Upper lobe of left lung (tissue), 6 donors: ENCODE data around the gene COL23A1. TPM values are rescaled to one million over a fixed set of nuclear protein-coding genes. Genes with fewer than 3 reads are reported as not detected.

ENCODE experiments used
- ATAC-seq, 2 donors: fragments of 200-7000 bp; cut with Tn5 transposase; one replicate each; pipeline ENCODE4 v1.9.1; 2022; ENCODE audit warnings: mild to moderate bottlenecking in 2 of 2, moderate library complexity in 2 of 2; ENCODE audit not compliant: low FRiP score in 2 of 2
- DNase-seq, 2 donors: peaks; one replicate each; pipeline ENCODE4 v3.0.0-alpha.2; 2019 to 2020
- H3K27ac ChIP-seq, 4 donors: fragments of 200-600 bp; sonication (generic); one replicate each; pipeline ENCODE4 v1.5.1; 2016 to 2019
- H3K27me3 ChIP-seq, 4 donors: fragments of 200-600 bp; sonication (generic); one replicate each; pipeline ENCODE4 v1.5.1; 2017 to 2019
- H3K36me3 ChIP-seq, 4 donors: fragments of 200-600 bp; sonication (generic); one replicate each; pipeline ENCODE4 v1.5.1; 2016 to 2019
- H3K4me1 ChIP-seq, 4 donors: fragments of 200-600 bp; sonication (generic); one replicate each; pipeline ENCODE4 v1.5.1; 2018 to 2019
- H3K4me3 ChIP-seq, 4 donors: fragments of 200-600 bp; sonication (generic); one replicate each; pipeline ENCODE4 v1.5.1; 2017 to 2019; ENCODE audit warnings: mild to moderate bottlenecking in 2 of 4, moderate library complexity in 1 of 4
- H3K9me3 ChIP-seq, 4 donors: fragments of 200-600 bp; sonication (generic); one replicate each; pipeline ENCODE4 v1.5.1; 2018 to 2019
- EP300 ChIP-seq, 4 donors: sonication (generic); formaldehyde crosslinking; IDR thresholded peaks; one replicate each; pipeline ENCODE4 v1.5.1; 2017; ENCODE audit warnings: antibody characterized with exemption in 4 of 4, control low read depth in 2 of 4
- POLR2A ChIP-seq, 4 donors: fragments of 450-650 bp; IDR thresholded peaks; one replicate each; pipeline ENCODE4 v1.5.1; 2016 to 2017; ENCODE audit warnings: antibody characterized with exemption in 4 of 4, mild to moderate bottlenecking in 2 of 4
- POLR2AphosphoS5 ChIP-seq, 2 donors: sonication (generic); formaldehyde crosslinking; IDR thresholded peaks; one replicate each; pipeline ENCODE4 v1.5.1; 2017; ENCODE audit warnings: antibody characterized with exemption in 2 of 2
- WGBS, 2 donors: methylation state at CpG; one replicate each; pipeline ENCODE4 v1.1.5; 2017 to 2018; 5-methylcytosine and 5-hydroxymethylcytosine counted together
- total RNA-seq, 6 donors: library from RNA; depleted of rRNA in 4 of 6; stranded (reverse); fragments of >200 nt in 4 of 6; gene quantifications; one replicate each; pipeline versions ENCODE4 v1.1.0 to v1.2.1, GENCODE V29; 2016 to 2021
- TF ChIP-seq, protein P1 (sequence below), 6 experiments: fragments of 450-650 bp in 4 of 6; fragments of 200-600 bp in 2 of 6; sonication (generic) in 2 of 6; IDR thresholded peaks; one replicate each; pipeline ENCODE4 v1.5.1; 2016 to 2019; ENCODE audit warnings: antibody characterized with exemption in 6 of 6
- donor health status: DM: no; HTN: no; CAD: no; lungs with moderate emphysema.
- donor health status: DM: no; HTN: yes; CAD: no; lungs with severe emphysema.

Gene COL23A1
- total RNA-seq, 6 donors from 2014 or later = 0.61 to 3.1 (median 1.5) TPM

DNA sequence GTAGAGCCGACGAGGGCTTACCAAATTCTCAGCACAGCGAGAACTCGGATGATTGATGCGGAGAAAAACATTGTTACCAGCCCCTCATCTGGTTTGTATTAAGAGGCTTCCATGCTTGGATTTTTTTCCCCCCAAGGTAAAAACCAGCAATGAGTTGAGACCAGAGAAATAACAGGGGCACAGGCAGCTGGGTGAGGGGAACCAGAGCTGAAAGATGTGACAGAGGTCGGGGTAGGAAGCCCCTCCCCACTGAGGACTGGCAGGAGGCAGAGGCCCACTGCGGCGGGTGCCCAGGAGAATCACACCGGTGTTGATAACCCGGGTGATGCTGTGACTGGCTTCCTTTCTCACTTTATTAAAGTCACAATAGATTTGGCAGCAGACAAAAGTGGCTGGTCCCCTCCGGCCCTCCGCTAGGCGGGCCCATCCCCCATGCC is 241.1 kb downstream of the COL23A1 start:
- H3K27me3 ChIP-seq = no peaks in the 10 kb centered on the region
- no peak for ATAC-seq
- DNase-seq = no peak
- 85 to 92% methylated on average over 13 of the region's 13 CpGs for WGBS, 2 donors
- H3K4me1 ChIP-seq = peaks cover 0 to 7% (median 1%) of the 10 kb centered on the region in 4 donors
- no peak overlapping the region for H3K4me3 ChIP-seq
- no peaks in the 10 kb centered on the region for H3K36me3 ChIP-seq
- no peaks in the 10 kb centered on the region for H3K9me3 ChIP-seq
- H3K27ac ChIP-seq = no peak overlapping the region
- no peak for TF ChIP-seq POLR2AphosphoS5 (IDR thresholded peaks at IDR 0.05)
- TF ChIP-seq POLR2A (IDR thresholded peaks at IDR 0.05) = no peak
- TF ChIP-seq, protein P1, sequence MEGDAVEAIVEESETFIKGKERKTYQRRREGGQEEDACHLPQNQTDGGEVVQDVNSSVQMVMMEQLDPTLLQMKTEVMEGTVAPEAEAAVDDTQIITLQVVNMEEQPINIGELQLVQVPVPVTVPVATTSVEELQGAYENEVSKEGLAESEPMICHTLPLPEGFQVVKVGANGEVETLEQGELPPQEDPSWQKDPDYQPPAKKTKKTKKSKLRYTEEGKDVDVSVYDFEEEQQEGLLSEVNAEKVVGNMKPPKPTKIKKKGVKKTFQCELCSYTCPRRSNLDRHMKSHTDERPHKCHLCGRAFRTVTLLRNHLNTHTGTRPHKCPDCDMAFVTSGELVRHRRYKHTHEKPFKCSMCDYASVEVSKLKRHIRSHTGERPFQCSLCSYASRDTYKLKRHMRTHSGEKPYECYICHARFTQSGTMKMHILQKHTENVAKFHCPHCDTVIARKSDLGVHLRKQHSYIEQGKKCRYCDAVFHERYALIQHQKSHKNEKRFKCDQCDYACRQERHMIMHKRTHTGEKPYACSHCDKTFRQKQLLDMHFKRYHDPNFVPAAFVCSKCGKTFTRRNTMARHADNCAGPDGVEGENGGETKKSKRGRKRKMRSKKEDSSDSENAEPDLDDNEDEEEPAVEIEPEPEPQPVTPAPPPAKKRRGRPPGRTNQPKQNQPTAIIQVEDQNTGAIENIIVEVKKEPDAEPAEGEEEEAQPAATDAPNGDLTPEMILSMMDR (IDR thresholded peaks at IDR 0.05) = no peak
- TF ChIP-seq EP300 (IDR thresholded peaks at IDR 0.05) = no peak

DNA sequence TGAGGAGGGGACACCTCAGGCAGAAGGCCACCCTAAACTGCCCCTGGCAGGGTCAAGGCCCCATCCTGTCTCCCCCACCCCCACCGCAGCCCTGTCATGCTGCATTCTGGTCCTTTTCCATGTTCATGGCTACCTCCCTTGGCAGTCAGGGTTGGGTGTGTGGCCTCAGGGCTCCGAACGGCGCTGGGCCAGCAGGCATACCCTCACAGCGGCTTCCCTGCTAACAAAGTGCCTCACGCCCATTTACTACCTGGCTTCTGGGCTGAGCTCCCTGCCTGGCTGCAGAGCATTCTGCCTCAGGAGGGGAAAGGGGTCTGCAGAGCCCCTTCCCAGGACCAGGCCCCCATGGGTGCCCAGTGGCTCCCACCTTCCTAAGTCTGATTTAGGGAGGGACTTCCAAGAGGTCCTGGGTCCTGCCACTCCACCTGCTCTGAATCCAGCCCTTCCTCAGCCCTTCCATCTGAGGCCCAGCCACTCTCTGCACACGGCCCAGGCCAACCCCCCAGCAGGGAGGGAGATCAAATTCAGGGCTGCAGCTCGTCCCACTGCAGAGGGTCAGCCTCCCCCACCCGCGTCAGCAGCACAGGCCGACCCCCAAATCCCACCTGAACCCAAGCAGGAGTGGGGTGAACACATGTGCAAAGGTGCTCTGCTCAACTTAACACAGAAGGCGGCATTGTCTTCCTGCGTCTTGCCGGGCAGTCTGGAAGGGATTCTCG is 241.7 kb downstream of the COL23A1 start:
- peaks cover 0 to 7% (median 1%) of the 10 kb centered on the region in 4 donors for H3K4me1 ChIP-seq
- no peak overlapping the region for H3K27ac ChIP-seq
- 77 to 79% methylated on average over 11 to 15 of the region's 15 CpGs for WGBS, 2 donors
- no peaks in the 10 kb centered on the region for H3K36me3 ChIP-seq
- TF ChIP-seq, protein P1 (IDR thresholded peaks at IDR 0.05) = no peak
- TF ChIP-seq EP300 (IDR thresholded peaks at IDR 0.05) (no peak), POLR2AphosphoS5 (IDR thresholded peaks at IDR 0.05) (no peak), POLR2A (IDR thresholded peaks at IDR 0.05) (no peak)
- DNase-seq = no peak
- ATAC-seq = peak in 1 of 2 donors; percentile 23
- no peaks in the 10 kb centered on the region for H3K27me3 ChIP-seq
- no peak overlapping the region for H3K4me3 ChIP-seq
- no peaks in the 10 kb centered on the region for H3K9me3 ChIP-seq

DNA sequence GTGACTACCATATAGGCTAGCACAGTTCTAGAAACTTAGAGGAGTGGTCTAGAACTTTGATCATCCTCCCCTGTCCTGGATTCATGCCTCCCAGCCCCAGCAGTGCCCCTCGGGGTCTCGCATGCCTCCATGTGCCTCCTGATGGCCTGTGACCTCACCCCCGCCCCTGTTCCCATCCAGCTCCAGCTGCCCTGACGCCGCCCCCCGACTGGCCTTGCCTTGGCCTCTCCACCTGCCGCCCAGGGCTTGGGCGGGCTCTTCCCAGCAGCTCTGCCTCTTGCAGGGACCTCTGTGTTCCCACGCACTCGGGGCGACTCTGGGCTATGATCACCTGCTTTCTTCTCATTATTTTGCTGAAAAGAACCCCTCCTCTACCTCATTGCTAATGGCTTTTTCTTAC is 242.2 kb downstream of the COL23A1 start:
- no peaks in the 10 kb centered on the region for H3K27me3 ChIP-seq
- no peaks in the 10 kb centered on the region for H3K9me3 ChIP-seq
- no peaks in the 10 kb centered on the region for H3K36me3 ChIP-seq
- no peak overlapping the region for H3K4me3 ChIP-seq
- no peak for DNase-seq
- no peak overlapping the region for H3K27ac ChIP-seq
- TF ChIP-seq EP300 (IDR thresholded peaks at IDR 0.05) (no peak), POLR2AphosphoS5 (IDR thresholded peaks at IDR 0.05) (no peak), POLR2A (IDR thresholded peaks at IDR 0.05) (no peak)
- TF ChIP-seq, protein P1 (IDR thresholded peaks at IDR 0.05) = no peak
- ATAC-seq = no peak
- peaks cover 0 to 7% (median 1%) of the 10 kb centered on the region in 4 donors for H3K4me1 ChIP-seq
- 91 to 92% methylated on average over 11 of the region's 11 CpGs for WGBS, 2 donors

DNA sequence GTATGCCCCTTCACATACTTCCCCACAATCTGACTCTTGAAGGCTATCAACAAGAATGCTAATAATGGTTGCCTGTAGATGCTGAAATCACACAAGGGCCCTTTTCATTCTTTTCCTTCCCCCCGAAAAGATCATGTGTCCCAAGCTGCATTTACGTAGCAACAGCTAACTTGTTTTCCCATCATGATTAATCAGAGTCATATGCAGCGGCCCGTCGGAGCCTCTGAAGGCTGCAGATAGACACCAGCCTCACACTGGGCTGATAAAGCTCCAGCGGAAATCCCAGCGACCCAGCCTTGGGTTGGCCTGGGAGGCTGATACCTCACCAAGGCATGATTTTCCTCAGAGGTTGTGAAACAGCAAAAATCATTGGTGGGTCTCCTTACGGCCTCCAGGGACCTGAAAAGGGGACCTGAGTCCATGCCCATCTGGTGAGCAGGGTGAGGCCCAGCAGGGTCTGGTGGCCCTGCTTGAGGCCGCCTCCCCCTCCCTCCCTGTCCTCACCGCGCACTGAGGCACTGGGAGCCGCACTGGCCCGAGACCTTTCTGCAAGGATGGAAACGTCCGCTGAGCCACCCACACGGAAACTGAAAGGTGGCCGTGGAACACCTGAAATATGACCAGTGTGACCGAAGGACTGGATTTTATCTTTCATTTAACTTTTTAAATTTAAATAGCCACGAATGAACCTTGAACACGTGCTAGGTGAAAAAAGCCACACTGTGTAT is 243.4 kb downstream of the COL23A1 start:
- Histone ChIP-seq H3K27me3 (no peaks in the 10 kb centered on the region), H3K4me1 (peaks cover 0 to 7% (median 1%) of the 10 kb centered on the region in 4 donors), H3K9me3 (no peaks in the 10 kb centered on the region), H3K36me3 (no peaks in the 10 kb centered on the region), H3K27ac (no peak overlapping the region), H3K4me3 (no peak overlapping the region)
- ATAC-seq (no peak), DNase-seq (no peak)
- WGBS, 2 donors = 92 to 93% methylated on average over 14 to 18 of the region's 20 CpGs
- TF ChIP-seq POLR2AphosphoS5 (IDR thresholded peaks at IDR 0.05) (no peak), POLR2A (IDR thresholded peaks at IDR 0.05) (no peak), EP300 (IDR thresholded peaks at IDR 0.05) (no peak)
- TF ChIP-seq, protein P1 (IDR thresholded peaks at IDR 0.05) = no peak
